ENCODE data around the gene PSMB7. TPM values are rescaled to one million over a fixed set of nuclear protein-coding genes. Genes with fewer than 3 reads are reported as not detected.

The PSMB7 gene
- total RNA-seq, 1 donor from 2014 or later = 108 TPM

GRCh38 chr9:124334568-124335319 lies 80.5 kb downstream of the PSMB7 start:
- H3K27ac Mint-ChIP-seq (ENCODE audit: unreplicated experiment) = no peak overlapping the region

GRCh38 chr9:124333203-124333579 lies 82.1 kb downstream of the PSMB7 start:
- no peaks in the 10 kb centered on the region for H3K4me1 Mint-ChIP-seq (ENCODE audit: low read depth)
- H3K36me3 Mint-ChIP-seq (ENCODE audit: low read depth) = peaks cover 51% of the 10 kb centered on the region
- DNase-seq (ENCODE audit: low spot score) = no peak
- no peak for TF ChIP-seq CTCF (IDR thresholded peaks at IDR 0.05)
- H3K4me3 Mint-ChIP-seq (ENCODE audit: unreplicated experiment) = no peak overlapping the region
- H3K27ac Mint-ChIP-seq (ENCODE audit: unreplicated experiment) = no peak overlapping the region
- H3K9me3 Mint-ChIP-seq (ENCODE audit: low read depth) = peaks cover 4% of the 10 kb centered on the region
- H3K27me3 Mint-ChIP-seq (ENCODE audit: low read depth) = no peaks in the 10 kb centered on the region

More at GRCh38 chr9:124334568-124335319, 80.5 kb downstream of the PSMB7 start:
- no peaks in the 10 kb centered on the region for H3K27me3 Mint-ChIP-seq (ENCODE audit: low read depth)
- H3K36me3 Mint-ChIP-seq (ENCODE audit: low read depth) = peaks cover 50% of the 10 kb centered on the region
- H3K9me3 Mint-ChIP-seq (ENCODE audit: low read depth) = peaks cover 4% of the 10 kb centered on the region
- no peaks in the 10 kb centered on the region for H3K4me1 Mint-ChIP-seq (ENCODE audit: low read depth)
- no peak for DNase-seq (ENCODE audit: low spot score)
- TF ChIP-seq CTCF (IDR thresholded peaks at IDR 0.05) = no peak
- H3K4me3 Mint-ChIP-seq (ENCODE audit: unreplicated experiment) = no peak overlapping the region

GRCh38 chr9:124332361-124333202 lies 82.7 kb downstream of the PSMB7 start:
- Mint-ChIP-seq H3K27me3 (ENCODE audit: low read depth) (no peaks in the 10 kb centered on the region), H3K27ac (ENCODE audit: unreplicated experiment) (peak overlapping the region; percentile 6), H3K36me3 (ENCODE audit: low read depth) (peaks cover 49% of the 10 kb centered on the region), H3K9me3 (ENCODE audit: low read depth) (peaks cover 4% of the 10 kb centered on the region), H3K4me1 (ENCODE audit: low read depth) (no peaks in the 10 kb centered on the region), H3K4me3 (ENCODE audit: unreplicated experiment) (no peak overlapping the region)
- no peak for TF ChIP-seq CTCF (IDR thresholded peaks at IDR 0.05)
- DNase-seq (ENCODE audit: low spot score) = no peak

- TF ChIP-seq CTCF (IDR thresholded peaks at IDR 0.05) = no peak
- Mint-ChIP-seq H3K27me3 (ENCODE audit: low read depth) (no peaks in the 10 kb centered on the region), H3K36me3 (ENCODE audit: low read depth) (peaks cover 42% of the 10 kb centered on the region), H3K9me3 (ENCODE audit: low read depth) (no peaks in the 10 kb centered on the region), H3K27ac (ENCODE audit: unreplicated experiment) (no peak overlapping the region), H3K4me3 (ENCODE audit: unreplicated experiment) (no peak overlapping the region), H3K4me1 (ENCODE audit: low read depth) (no peaks in the 10 kb centered on the region)
- DNase-seq (ENCODE audit: low spot score) = no peak
Observed at GRCh38 chr9:124331580-124331979, 83.7 kb downstream of the PSMB7 start.

GRCh38 chr9:124330011-124330697 lies 85.1 kb downstream of the PSMB7 start:
- TF ChIP-seq CTCF (IDR thresholded peaks at IDR 0.05) = no peak
- Mint-ChIP-seq H3K9me3 (ENCODE audit: low read depth) (no peaks in the 10 kb centered on the region), H3K27ac (ENCODE audit: unreplicated experiment) (peak overlapping the region; percentile 32), H3K4me1 (ENCODE audit: low read depth) (no peaks in the 10 kb centered on the region), H3K4me3 (ENCODE audit: unreplicated experiment) (no peak overlapping the region), H3K27me3 (ENCODE audit: low read depth) (no peaks in the 10 kb centered on the region), H3K36me3 (ENCODE audit: low read depth) (peaks cover 36% of the 10 kb centered on the region)
- no peak for DNase-seq (ENCODE audit: low spot score)
